ENCODE measurements around the gene PLEKHG4B. TPM values are rescaled to one million over a fixed set of nuclear protein-coding genes. Genes with fewer than 3 reads are reported as not detected.

Gene PLEKHG4B
- total RNA-seq, 1 donor from 2014 or later = not detected

- TF ChIP-seq CTCF (IDR thresholded peaks at IDR 0.05; ENCODE audit: insufficient read depth, low read length, severe bottlenecking) = no peak
- peaks cover 7% of the 10 kb centered on the region for H3K36me3 ChIP-seq (ENCODE audit: control insufficient read depth, insufficient read depth, low read length)
- no peaks in the 10 kb centered on the region for H3K27me3 ChIP-seq (ENCODE audit: control insufficient read depth, insufficient read depth, low read length)
- no peak overlapping the region for H3K4me3 ChIP-seq (ENCODE audit: low read depth, low read length)
- FAIRE-seq = no peak
- no peak for DNase-seq (ENCODE audit: low read depth)
Observed at GRCh38 chr5:204462-204861, 112.5 kb downstream of the PLEKHG4B start.

- no peak for TF ChIP-seq CTCF (IDR thresholded peaks at IDR 0.05; ENCODE audit: insufficient read depth, low read length, severe bottlenecking)
- no peak overlapping the region for H3K4me3 ChIP-seq (ENCODE audit: low read depth, low read length)
- H3K36me3 ChIP-seq (ENCODE audit: control insufficient read depth, insufficient read depth, low read length) = peaks cover 7% of the 10 kb centered on the region
- DNase-seq (ENCODE audit: low read depth) (no peak), FAIRE-seq (no peak)
- H3K27me3 ChIP-seq (ENCODE audit: control insufficient read depth, insufficient read depth, low read length) = no peaks in the 10 kb centered on the region
Observed at GRCh38 chr5:204966-205670, 113.2 kb downstream of the PLEKHG4B start.

GRCh38 chr5:206406-206805 lies 114.4 kb downstream of the PLEKHG4B start:
- no peak overlapping the region for H3K4me3 ChIP-seq (ENCODE audit: low read depth, low read length)
- FAIRE-seq = no peak
- DNase-seq (ENCODE audit: low read depth) = no peak
- no peaks in the 10 kb centered on the region for H3K27me3 ChIP-seq (ENCODE audit: control insufficient read depth, insufficient read depth, low read length)
- H3K36me3 ChIP-seq (ENCODE audit: control insufficient read depth, insufficient read depth, low read length) = peaks cover 7% of the 10 kb centered on the region
- TF ChIP-seq CTCF (IDR thresholded peaks at IDR 0.05; ENCODE audit: insufficient read depth, low read length, severe bottlenecking) = no peak

GRCh38 chr5:206927-207536 lies 115.1 kb downstream of the PLEKHG4B start:
- no peak for FAIRE-seq

GRCh38 chr5:207599-207998 lies 115.6 kb downstream of the PLEKHG4B start:
- TF ChIP-seq CTCF (IDR thresholded peaks at IDR 0.05; ENCODE audit: insufficient read depth, low read length, severe bottlenecking) = no peak
- H3K4me3 ChIP-seq (ENCODE audit: low read depth, low read length) = no peak overlapping the region
- no peaks in the 10 kb centered on the region for H3K27me3 ChIP-seq (ENCODE audit: control insufficient read depth, insufficient read depth, low read length)
- DNase-seq (ENCODE audit: low read depth) (no peak), FAIRE-seq (no peak)
- peaks cover 7% of the 10 kb centered on the region for H3K36me3 ChIP-seq (ENCODE audit: control insufficient read depth, insufficient read depth, low read length)

More at GRCh38 chr5:206927-207536, 115.1 kb downstream of the PLEKHG4B start:
- H3K27me3 ChIP-seq (ENCODE audit: control insufficient read depth, insufficient read depth, low read length) = no peaks in the 10 kb centered on the region
- H3K36me3 ChIP-seq (ENCODE audit: control insufficient read depth, insufficient read depth, low read length) = peaks cover 7% of the 10 kb centered on the region
- DNase-seq (ENCODE audit: low read depth) = no peak
- TF ChIP-seq CTCF (IDR thresholded peaks at IDR 0.05; ENCODE audit: insufficient read depth, low read length, severe bottlenecking) = no peak
- no peak overlapping the region for H3K4me3 ChIP-seq (ENCODE audit: low read depth, low read length)
